ENCODE results near the gene NELFCD. TPM values are rescaled to one million over a fixed set of nuclear protein-coding genes. Genes with fewer than 3 reads are reported as not detected.
"Not testable (repeated sequence)": the region's sequence is repeated elsewhere in the genome, so short reads cannot be mapped to it uniquely, and the experiment has no call there.

NELFCD gene
- total and polyA plus RNA-seq, 2 experiments from 2014 or later = 36.3 to 57.4 TPM

GRCh38 chr20:59010321-59010994, 29.4 kb downstream of the NELFCD start:
- Histone ChIP-seq H4K20me1 (ENCODE audit: insufficient read depth) (no peaks in the 10 kb centered on the region), H3K4me1 (ENCODE audit: insufficient read depth) (peaks cover 33% of the 10 kb centered on the region), H3K9me2 (ENCODE audit: insufficient read depth) (no peaks in the 10 kb centered on the region), H3K36me3 (ENCODE audit: low read depth) (no peaks in the 10 kb centered on the region), H3F3A (ENCODE audit: insufficient read depth) (peaks cover 19% of the 10 kb centered on the region), H3K79me2 (ENCODE audit: insufficient read depth) (peaks cover 14% of the 10 kb centered on the region), H3K4me3 (no peak overlapping the region), H3K9ac (peak overlapping the region; percentile 50), H3K4me2 (ENCODE audit: unreplicated experiment) (peak overlapping the region; percentile 59), H3K9me3 (ENCODE audit: low read depth) (no peaks in the 10 kb centered on the region), H2AFZ (peak overlapping the region; percentile 73), H3K27ac (peak overlapping the region; percentile 91), H3K27me3 (replicated peaks; ENCODE audit: insufficient read depth) (no peaks in the 10 kb centered on the region)
- DNase-seq = no peak
- in situ Hi-C loops (cut with MboI) = loop anchor here (25.0 kb wide), 1 partner anchor 773 kb away; the partner anchor contains the start of gene ANKRD60
- WGBS, 2 experiments (ENCODE audit: low coverage in 1 of 2, low lambda C conversion rate in 2 of 2, missing lambda C conversion rate in 2 of 2) = 85 to 87% methylated on average over 8 of the region's 8 CpGs
- TF ChIP-seq EZH2phosphoT487 (IDR thresholded peaks at IDR 0.05; ENCODE audit: insufficient read depth, low read depth) = no peak
- TF ChIP-seq EZH2 (IDR thresholded peaks at IDR 0.05; ENCODE audit: insufficient read depth, poor library complexity, severe bottlenecking) = no peak

- Histone ChIP-seq H3K9ac (peak overlapping the region; percentile 50), H2AFZ (peak overlapping the region; percentile 73), H3K9me3 (ENCODE audit: low read depth) (no peaks in the 10 kb centered on the region), H3K27ac (peak overlapping the region; percentile 91), H3K36me3 (ENCODE audit: low read depth) (no peaks in the 10 kb centered on the region), H3K27me3 (replicated peaks; ENCODE audit: insufficient read depth) (no peaks in the 10 kb centered on the region), H3K4me1 (ENCODE audit: insufficient read depth) (peaks cover 26% of the 10 kb centered on the region), H3K79me2 (ENCODE audit: insufficient read depth) (peaks cover 6% of the 10 kb centered on the region), H3F3A (ENCODE audit: insufficient read depth) (peaks cover 19% of the 10 kb centered on the region), H3K9me2 (ENCODE audit: insufficient read depth) (no peaks in the 10 kb centered on the region), H3K4me2 (ENCODE audit: unreplicated experiment) (peak overlapping the region; percentile 59), H3K4me3 (no peak overlapping the region), H4K20me1 (ENCODE audit: insufficient read depth) (no peaks in the 10 kb centered on the region)
- TF ChIP-seq EZH2 (IDR thresholded peaks at IDR 0.05; ENCODE audit: insufficient read depth, poor library complexity, severe bottlenecking) (no peak), EZH2phosphoT487 (IDR thresholded peaks at IDR 0.05; ENCODE audit: insufficient read depth, low read depth) (no peak)
- DNase-seq = peak; percentile 91
- in situ Hi-C loops (cut with MboI) = loop anchor here (25.0 kb wide), 1 partner anchor 774 kb away; the partner anchor contains the start of gene ANKRD60
- WGBS, 2 experiments (ENCODE audit: low coverage in 1 of 2, low lambda C conversion rate in 2 of 2, missing lambda C conversion rate in 2 of 2) = 40 to 46% methylated on average over 17 of the region's 17 CpGs
Measured at GRCh38 chr20:59010995-59011873, 30.2 kb downstream of the NELFCD start.

GRCh38 chr20:59011874-59012157, 30.8 kb downstream of the NELFCD start:
- H3K36me3 ChIP-seq (ENCODE audit: low read depth); H3K9me2 ChIP-seq (ENCODE audit: insufficient read depth); H3K27me3 ChIP-seq (replicated peaks; ENCODE audit: insufficient read depth); DNase-seq; H3K9ac ChIP-seq; H3K9me3 ChIP-seq (ENCODE audit: low read depth); H3K79me2 ChIP-seq (ENCODE audit: insufficient read depth); H3K4me2 ChIP-seq (ENCODE audit: unreplicated experiment); H3K27ac ChIP-seq; H3K4me3 ChIP-seq; H4K20me1 ChIP-seq (ENCODE audit: insufficient read depth): not testable (repeated sequence)
- 92 to 96% methylated on average over 3 of the region's 3 CpGs for WGBS, 2 experiments (ENCODE audit: low coverage in 1 of 2, low lambda C conversion rate in 2 of 2, missing lambda C conversion rate in 2 of 2)
- Histone ChIP-seq H2AFZ (peak overlapping the region; percentile 73; the same call in 1 of the 2 replicates), H3K4me1 (ENCODE audit: insufficient read depth) (peaks cover 28% of the 10 kb centered on the region), H3F3A (ENCODE audit: insufficient read depth) (peaks cover 19% of the 10 kb centered on the region)
- in situ Hi-C loops (cut with MboI) = loop anchor here (25.0 kb wide), 1 partner anchor 775 kb away; the partner anchor contains the start of gene ANKRD60

GRCh38 chr20:59013031-59013951, 32.2 kb downstream of the NELFCD start:
- DNase-seq = no peak
- Histone ChIP-seq H2AFZ (no peak overlapping the region), H3K9me3 (ENCODE audit: low read depth) (no peaks in the 10 kb centered on the region), H3K9me2 (ENCODE audit: insufficient read depth) (no peaks in the 10 kb centered on the region), H3K79me2 (ENCODE audit: insufficient read depth) (no peaks in the 10 kb centered on the region), H3K9ac (no peak overlapping the region), H4K20me1 (ENCODE audit: insufficient read depth) (no peaks in the 10 kb centered on the region), H3K4me3 (no peak overlapping the region), H3K4me1 (ENCODE audit: insufficient read depth) (peaks cover 31% of the 10 kb centered on the region), H3F3A (ENCODE audit: insufficient read depth) (peaks cover 19% of the 10 kb centered on the region), H3K27ac (peak overlapping the region; percentile 60), H3K36me3 (ENCODE audit: low read depth) (no peaks in the 10 kb centered on the region), H3K27me3 (replicated peaks; ENCODE audit: insufficient read depth) (no peaks in the 10 kb centered on the region), H3K4me2 (ENCODE audit: unreplicated experiment) (no peak overlapping the region)
- TF ChIP-seq EZH2 (IDR thresholded peaks at IDR 0.05; ENCODE audit: insufficient read depth, poor library complexity, severe bottlenecking) (no peak), EZH2phosphoT487 (IDR thresholded peaks at IDR 0.05; ENCODE audit: insufficient read depth, low read depth) (no peak)
- 87 to 90% methylated on average over 17 of the region's 17 CpGs for WGBS, 2 experiments (ENCODE audit: low coverage in 1 of 2, low lambda C conversion rate in 2 of 2, missing lambda C conversion rate in 2 of 2)
- in situ Hi-C loops (cut with MboI) = loop anchor here (25.0 kb wide), 1 partner anchor 776 kb away; the partner anchor contains the start of gene ANKRD60

Measured in GM23248 (cell line).